ENCODE measurements around the gene SCRT2.

DNA sequence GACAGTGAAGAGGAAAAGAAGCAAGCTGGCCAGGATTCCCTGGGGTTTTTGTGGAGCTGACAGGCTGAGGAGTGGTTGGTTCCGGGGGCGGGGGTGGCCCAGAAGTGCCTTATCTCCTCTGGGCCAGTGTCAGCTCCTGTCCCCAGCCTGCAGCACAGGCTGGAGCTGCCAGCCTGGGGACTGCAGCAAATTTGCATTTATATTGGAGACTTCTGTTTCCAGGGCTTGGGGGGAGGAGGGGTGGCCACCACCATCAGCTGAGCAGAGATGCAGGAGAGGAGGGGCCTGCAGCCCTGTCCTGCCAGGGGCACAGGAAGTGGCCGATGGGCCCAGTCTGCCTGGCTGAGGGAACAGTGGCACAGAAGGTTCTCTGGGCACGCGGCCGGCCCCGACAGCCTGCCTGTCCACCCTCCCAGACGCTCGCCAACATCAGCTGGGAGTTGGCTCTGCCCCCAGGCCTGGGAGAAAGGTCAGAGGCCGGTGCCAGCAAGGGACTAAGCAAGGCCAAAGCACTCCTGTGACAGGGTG is 24.3 kb upstream of the SCRT2 start:
- TF ChIP-seq EZH2 (IDR thresholded peaks at IDR 0.05; ENCODE audit: borderline replicate concordance, low read depth, low read length, severe bottlenecking) = no peak
- TF ChIP-seq, protein P1, sequence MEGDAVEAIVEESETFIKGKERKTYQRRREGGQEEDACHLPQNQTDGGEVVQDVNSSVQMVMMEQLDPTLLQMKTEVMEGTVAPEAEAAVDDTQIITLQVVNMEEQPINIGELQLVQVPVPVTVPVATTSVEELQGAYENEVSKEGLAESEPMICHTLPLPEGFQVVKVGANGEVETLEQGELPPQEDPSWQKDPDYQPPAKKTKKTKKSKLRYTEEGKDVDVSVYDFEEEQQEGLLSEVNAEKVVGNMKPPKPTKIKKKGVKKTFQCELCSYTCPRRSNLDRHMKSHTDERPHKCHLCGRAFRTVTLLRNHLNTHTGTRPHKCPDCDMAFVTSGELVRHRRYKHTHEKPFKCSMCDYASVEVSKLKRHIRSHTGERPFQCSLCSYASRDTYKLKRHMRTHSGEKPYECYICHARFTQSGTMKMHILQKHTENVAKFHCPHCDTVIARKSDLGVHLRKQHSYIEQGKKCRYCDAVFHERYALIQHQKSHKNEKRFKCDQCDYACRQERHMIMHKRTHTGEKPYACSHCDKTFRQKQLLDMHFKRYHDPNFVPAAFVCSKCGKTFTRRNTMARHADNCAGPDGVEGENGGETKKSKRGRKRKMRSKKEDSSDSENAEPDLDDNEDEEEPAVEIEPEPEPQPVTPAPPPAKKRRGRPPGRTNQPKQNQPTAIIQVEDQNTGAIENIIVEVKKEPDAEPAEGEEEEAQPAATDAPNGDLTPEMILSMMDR (IDR thresholded peaks at IDR 0.05; ENCODE audit: borderline replicate concordance, extremely low read depth, low read length, poor library complexity, severe bottlenecking) = no peak

Data from DND-41 (cell line).